DOHH2 (cell line): ENCODE measurements around the gene NAT9.

Source experiments
- H3F3A ChIP-seq: fragments of 200-600 bp; sonication (generic), shearing (Covaris generic); 2 replicates; pipeline ENCODE4 v1.6.0; 2016; ENCODE audit warnings: antibody characterized with exemption, mild to moderate bottlenecking; ENCODE audit not compliant: control insufficient read depth, insufficient read depth
- H3K27ac ChIP-seq: fragments of 200-600 bp; sonication (generic); 2 replicates; pipeline ENCODE4 v1.5.1; 2014; ENCODE audit warnings: low read depth, mild to moderate bottlenecking, low read length, moderate library complexity
- H3K27me3 ChIP-seq: fragments of 200-600 bp; sonication (generic); 2 replicates; pipeline ENCODE4 v1.6.1; 2014; ENCODE audit warnings: mild to moderate bottlenecking, low read length, mixed read lengths; ENCODE audit not compliant: control insufficient read depth
- H3K36me3 ChIP-seq: fragments of 200-600 bp; sonication (generic); 2 replicates; pipeline ENCODE4 v1.6.1; 2014; ENCODE audit warnings: mild to moderate bottlenecking, low read length, moderate library complexity, mixed read lengths; ENCODE audit not compliant: control insufficient read depth
- H3K4me1 ChIP-seq: fragments of 200-600 bp; sonication (generic); 2 replicates; pipeline ENCODE4 v1.6.1; 2014; ENCODE audit warnings: mild to moderate bottlenecking, low read length, mixed read lengths; ENCODE audit not compliant: control insufficient read depth
- H3K4me2 ChIP-seq: fragments of 200-600 bp; sonication (generic); 2 replicates; pipeline ENCODE4 v1.6.0; 2014; ENCODE audit warnings: mild to moderate bottlenecking, low read length, moderate library complexity
- H3K4me3 ChIP-seq: fragments of 200-600 bp; sonication (generic); 2 replicates; pipeline ENCODE4 v1.5.1; 2014; ENCODE audit warnings: mild to moderate bottlenecking, low read length, mixed read lengths
- H3K79me2 ChIP-seq: fragments of 200-600 bp; sonication (generic); 2 replicates; pipeline ENCODE4 v1.6.1; 2014; ENCODE audit warnings: mild to moderate bottlenecking, low read length, mixed read lengths; ENCODE audit not compliant: control insufficient read depth
- H3K9me2 ChIP-seq: fragments of 200-600 bp; sonication (generic); replicated peaks from 2 replicates; pipeline ENCODE4 v1.6.1; 2014; ENCODE audit warnings: mild to moderate bottlenecking, low read length, mixed read lengths; ENCODE audit not compliant: control insufficient read depth
- H3K9me3 ChIP-seq: fragments of 200-600 bp; sonication (generic); 2 replicates; pipeline ENCODE4 v1.6.1; 2014; ENCODE audit warnings: antibody characterized with exemption, low read length, mixed read lengths; ENCODE audit not compliant: control insufficient read depth, insufficient read depth
- H4K20me1 ChIP-seq: fragments of 200-600 bp; sonication (generic); 2 replicates; pipeline ENCODE4 v1.6.0; 2014; ENCODE audit warnings: low read depth, mild to moderate bottlenecking, antibody characterized with exemption, low read length, moderate library complexity; ENCODE audit not compliant: control insufficient read depth, insufficient read depth
- CTCF ChIP-seq: fragments of 200-600 bp; sonication (generic); IDR thresholded peaks from one replicate; pipeline ENCODE4 v1.5.1; 2014; ENCODE audit warnings: antibody characterized with exemption, mild to moderate bottlenecking, low read depth, low read length; ENCODE audit not compliant: poor library complexity, severe bottlenecking
- EZH2phosphoT487 ChIP-seq: fragments of 200-600 bp; sonication (generic); IDR thresholded peaks from 2 replicates; pipeline ENCODE4 v1.6.1; 2017; ENCODE audit warnings: borderline replicate concordance, mild to moderate bottlenecking, antibody characterized with exemption, low read length, moderate library complexity, mixed read lengths

The NAT9 gene

GRCh38 chr17:74761931-74762330 is 14.2 kb downstream of the NAT9 start:
- Histone ChIP-seq H3F3A (no peaks in the 10 kb centered on the region), H3K4me2 (no peak overlapping the region), H3K9me2 (no peaks in the 10 kb centered on the region), H3K36me3 (no peaks in the 10 kb centered on the region), H3K27me3 (no peaks in the 10 kb centered on the region), H3K79me2 (peaks cover 39% of the 10 kb centered on the region), H3K4me3 (no peak overlapping the region), H4K20me1 (peaks cover 20% of the 10 kb centered on the region; the same call in 1 of the 2 replicates), H3K4me1 (peaks cover 28% of the 10 kb centered on the region), H3K27ac (no peak overlapping the region), H3K9me3 (no peaks in the 10 kb centered on the region)
- TF ChIP-seq EZH2phosphoT487, result no peak
- TF ChIP-seq CTCF, result no peak

- Histone ChIP-seq H3K27ac (no peak overlapping the region), H3F3A (no peaks in the 10 kb centered on the region), H3K79me2 (peaks cover 44% of the 10 kb centered on the region), H3K9me3 (no peaks in the 10 kb centered on the region), H3K36me3 (no peaks in the 10 kb centered on the region), H4K20me1 (peaks cover 25% of the 10 kb centered on the region; the same call in 1 of the 2 replicates), H3K27me3 (no peaks in the 10 kb centered on the region), H3K4me1 (peaks cover 28% of the 10 kb centered on the region), H3K4me2 (no peak overlapping the region), H3K4me3 (no peak overlapping the region), H3K9me2 (no peaks in the 10 kb centered on the region)
- TF ChIP-seq CTCF (no peak), EZH2phosphoT487 (no peak)
Measured at GRCh38 chr17:74761419-74761818, 14.7 kb downstream of the NAT9 start.

- Histone ChIP-seq H3K27me3 (no peaks in the 10 kb centered on the region), H3K4me2 (no peak overlapping the region), H3K9me3 (no peaks in the 10 kb centered on the region), H3K36me3 (no peaks in the 10 kb centered on the region), H3F3A (no peaks in the 10 kb centered on the region), H3K9me2 (no peaks in the 10 kb centered on the region), H3K4me3 (no peak overlapping the region), H4K20me1 (peaks cover 25% of the 10 kb centered on the region; the same call in 1 of the 2 replicates), H3K27ac (no peak overlapping the region), H3K4me1 (peaks cover 28% of the 10 kb centered on the region), H3K79me2 (peaks cover 45% of the 10 kb centered on the region)
- TF ChIP-seq EZH2phosphoT487 (no peak), CTCF (no peak)
Measured at GRCh38 chr17:74760404-74761105, 15.6 kb downstream of the NAT9 start.
